ENCODE data around the gene CPN2. TPM values are rescaled to one million over a fixed set of nuclear protein-coding genes. Genes with fewer than 3 reads are reported as not detected.
A peak's percentile ranks its signal among the peaks of the same experiment; 100 is the strongest.

CPN2 gene
- total RNA-seq, 1 donor = not detected

- no peak overlapping the region for H3K4me3 ChIP-seq (ENCODE audit: low read depth, low read length)
- no peak for TF ChIP-seq CTCF (IDR thresholded peaks at IDR 0.05; ENCODE audit: insufficient read depth, low read length)
- no peak for DNase-seq (ENCODE audit: low read depth)
Measured at GRCh38 chr3:194316918-194317317, 34.2 kb downstream of the CPN2 start.

- DNase-seq (ENCODE audit: low read depth) = peak; percentile 60
- H3K4me3 ChIP-seq (ENCODE audit: low read depth, low read length) = peak overlapping the region; percentile 22
- TF ChIP-seq CTCF (IDR thresholded peaks at IDR 0.05; ENCODE audit: insufficient read depth, low read length) = no peak
Measured at GRCh38 chr3:194315965-194316361, 35.2 kb downstream of the CPN2 start.

- TF ChIP-seq CTCF (IDR thresholded peaks at IDR 0.05; ENCODE audit: insufficient read depth, low read length) = peak; percentile 85
- peak overlapping the region; percentile 58 for H3K4me3 ChIP-seq (ENCODE audit: low read depth, low read length)
- DNase-seq (ENCODE audit: low read depth) = peak; percentile 73
Measured at GRCh38 chr3:194315088-194315964, 35.8 kb downstream of the CPN2 start.

- DNase-seq (ENCODE audit: low read depth) = no peak
- no peak overlapping the region for H3K4me3 ChIP-seq (ENCODE audit: low read depth, low read length)
- no peak for TF ChIP-seq CTCF (IDR thresholded peaks at IDR 0.05; ENCODE audit: insufficient read depth, low read length)
Measured at GRCh38 chr3:194314388-194315068, 36.6 kb downstream of the CPN2 start.

GRCh38 chr3:194313560-194314387, 37.4 kb downstream of the CPN2 start:
- TF ChIP-seq CTCF (IDR thresholded peaks at IDR 0.05; ENCODE audit: insufficient read depth, low read length) = no peak
- H3K4me3 ChIP-seq (ENCODE audit: low read depth, low read length) = no peak overlapping the region
- DNase-seq (ENCODE audit: low read depth) = peak; percentile 74

GRCh38 chr3:194312743-194313281, 38.3 kb downstream of the CPN2 start:
- DNase-seq (ENCODE audit: low read depth) = peak; percentile 76
- TF ChIP-seq CTCF (IDR thresholded peaks at IDR 0.05; ENCODE audit: insufficient read depth, low read length) = no peak

More at GRCh38 chr3:194312743-194313281, 38.3 kb downstream of the CPN2 start:
- no peak overlapping the region for H3K4me3 ChIP-seq (ENCODE audit: low read depth, low read length)

All from fibroblast of the aortic adventitia (primary cell).